H1 (cell line): ENCODE data around the gene DPF3. TPM values are rescaled to one million over a fixed set of nuclear protein-coding genes. Genes with fewer than 3 reads are reported as not detected.

Experiments
- KDM4A ChIP-seq: IDR thresholded peaks from one replicate; pipeline ENCODE4 v1.7.1; 2012; ENCODE audit warnings: low read depth, mild to moderate bottlenecking, moderate library complexity, low read length, inconsistent platforms; ENCODE audit not compliant: severe bottlenecking
- POLR2A ChIP-seq, 2 experiments: IDR thresholded peaks; 1 replicate in 1 of 2; 2 replicates in 1 of 2; pipeline ENCODE4 v1.6.1; 2011; ENCODE audit warnings: low read depth in 2 of 2, low read length in 2 of 2, mild to moderate bottlenecking in 2 of 2; ENCODE audit errors: control extremely low read depth in 1 of 2
- SAP30 ChIP-seq: fragments of 300-600 bp; sonication (generic); IDR thresholded peaks from 2 replicates; pipeline ENCODE4 v1.7.1; 2012; ENCODE audit warnings: low read length, moderate library complexity, mild to moderate bottlenecking, inconsistent platforms; ENCODE audit not compliant: insufficient read depth, insufficient replicate concordance
- SIX5 ChIP-seq: IDR thresholded peaks from 2 replicates; pipeline ENCODE4 v1.6.1; 2011; ENCODE audit warnings: mild to moderate bottlenecking, low read depth, low read length
- polyA plus RNA-seq, 7 experiments: library from polyadenylated mRNA; depleted of rRNA in 3 of 7; stranded (reverse) in 5 of 7; unstranded in 2 of 7; fragments of >200 nt in 5 of 7; fragments of 200-250 nt in 2 of 7; gene quantifications; 1 replicate in 5 of 7; 2 replicates in 1 of 7; 4 replicates in 1 of 7; pipeline versions ENCODE4 v1.2.1 to v1.2.3, GENCODE V29; 2011 to 2013; ENCODE audit warnings: missing spikeins in 2 of 7, mixed read lengths in 2 of 7
- total RNA-seq: library from RNA; stranded (reverse); fragmentation: NEBNext Ultra II Directional; extraction: Animal tissue kit (Norgen Biotek cat#: 25700); gene quantifications from 2 replicates; pipeline ENCODE4 v1.2.1, GENCODE V29; 2021
- TF ChIP-seq, protein P1 (sequence below): IDR thresholded peaks from 2 replicates; pipeline ENCODE4 v1.6.1; 2011; ENCODE audit warnings: low read depth, mild to moderate bottlenecking, low read length; ENCODE audit not compliant: insufficient read depth
- TF ChIP-seq, protein P2 (sequence below): IDR thresholded peaks from 2 replicates; pipeline ENCODE4 v1.6.1; 2012; ENCODE audit warnings: inconsistent platforms

DPF3 gene
- total and polyA plus RNA-seq, 2 of the 8 experiments (the other 6 are each of a cell fraction or from before 2014, with no cell fraction given): 0.19 TPM; not detected in 1

DNA sequence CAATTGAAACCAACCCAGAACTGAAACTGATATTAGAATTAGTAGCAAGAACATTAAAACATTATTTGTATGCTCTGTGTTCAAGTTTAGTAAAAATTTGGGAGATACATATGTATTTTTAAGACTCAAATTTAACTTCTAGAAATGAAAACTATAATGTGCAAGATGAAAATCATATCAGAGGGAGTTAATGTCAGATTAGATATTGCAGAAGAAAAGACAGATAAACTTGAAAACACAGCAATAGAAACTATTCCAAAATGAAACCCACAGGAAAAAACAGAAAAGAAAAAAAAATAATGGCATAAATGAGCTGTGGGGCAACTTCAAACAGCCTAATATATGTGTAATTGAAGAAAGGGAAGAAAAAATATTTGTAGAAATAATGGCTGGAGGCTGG lies 134.9 kb downstream of the DPF3 start (continued):
- TF ChIP-seq SAP30 (no peak), POLR2A (IDR thresholded peaks at IDR 0.05; ENCODE audit: control extremely low read depth in 1 of 2, low read depth in 2 of 2, low read length in 2 of 2) (no peak), KDM4A (no peak), SIX5 (no peak)
- TF ChIP-seq, protein P1, sequence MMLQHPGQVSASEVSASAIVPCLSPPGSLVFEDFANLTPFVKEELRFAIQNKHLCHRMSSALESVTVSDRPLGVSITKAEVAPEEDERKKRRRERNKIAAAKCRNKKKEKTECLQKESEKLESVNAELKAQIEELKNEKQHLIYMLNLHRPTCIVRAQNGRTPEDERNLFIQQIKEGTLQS: no peak
- TF ChIP-seq, protein P2, sequence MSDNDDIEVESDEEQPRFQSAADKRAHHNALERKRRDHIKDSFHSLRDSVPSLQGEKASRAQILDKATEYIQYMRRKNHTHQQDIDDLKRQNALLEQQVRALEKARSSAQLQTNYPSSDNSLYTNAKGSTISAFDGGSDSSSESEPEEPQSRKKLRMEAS: no peak
